Endometrial microvascular endothelial cells (primary cell): ENCODE measurements around the gene SSBP2. TPM values are rescaled to one million over a fixed set of nuclear protein-coding genes. Genes with fewer than 3 reads are reported as not detected.
"Not testable (repeated sequence)": the region's sequence is repeated elsewhere in the genome, so short reads cannot be mapped to it uniquely, and the experiment has no call there.

ENCODE experiments used
- in situ Hi-C: cut with HindIII; loops from 2 replicates; pipeline ENCODE4 v1.10.0; 2017; ENCODE audit warnings: low sequenced_read_pairs, low pct_unique_long_range_greater_than_20kb; ENCODE audit errors: inconsistent ontology term
- total RNA-seq: library from RNA; depleted of rRNA; stranded (reverse); fragments of >200 nt; gene quantifications from one replicate; pipeline ENCODE4 v1.2.3, GENCODE V29; 2015; ENCODE audit errors: inconsistent ontology term

The SSBP2 gene
- total RNA-seq, 1 donor from 2014 or later: 22.6 TPM

DNA sequence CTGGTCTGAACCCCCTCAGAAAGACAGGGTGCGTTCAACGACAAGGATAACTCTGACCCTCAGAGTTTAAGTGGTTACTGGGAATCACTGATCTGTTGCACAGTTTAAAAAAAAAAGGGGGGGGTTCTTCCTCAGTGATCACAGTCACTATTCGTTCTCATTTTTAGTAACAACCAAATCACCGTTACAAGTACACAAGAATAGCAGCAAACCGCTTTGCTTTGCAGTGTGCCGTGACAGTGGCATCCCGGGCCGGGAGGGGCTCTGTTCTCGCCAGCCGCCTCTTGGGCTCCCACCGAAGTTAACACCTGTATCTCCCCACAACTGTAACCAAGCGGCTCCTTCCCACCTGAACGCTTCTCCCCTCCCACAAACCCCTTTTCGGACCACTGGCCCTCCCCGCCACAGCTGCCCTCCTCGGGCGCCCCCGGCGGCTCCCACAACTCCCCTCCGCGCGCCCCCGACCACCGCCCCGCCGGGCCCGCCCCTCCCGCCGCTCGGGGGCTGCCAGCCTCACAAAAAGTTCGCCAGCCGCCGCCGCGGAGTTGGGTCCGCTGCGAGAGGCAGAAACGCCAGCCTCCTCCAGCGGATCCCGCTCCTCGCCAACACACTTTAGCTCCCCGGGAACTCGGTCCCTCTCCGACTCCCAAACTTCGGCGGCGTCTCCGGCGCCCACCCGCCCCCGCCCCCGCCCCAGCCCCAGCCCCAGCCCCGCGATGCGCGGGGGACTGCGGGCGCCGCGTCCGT is 1.2 kb downstream of the SSBP2 start:
- in situ Hi-C loops: no loop called here

DNA sequence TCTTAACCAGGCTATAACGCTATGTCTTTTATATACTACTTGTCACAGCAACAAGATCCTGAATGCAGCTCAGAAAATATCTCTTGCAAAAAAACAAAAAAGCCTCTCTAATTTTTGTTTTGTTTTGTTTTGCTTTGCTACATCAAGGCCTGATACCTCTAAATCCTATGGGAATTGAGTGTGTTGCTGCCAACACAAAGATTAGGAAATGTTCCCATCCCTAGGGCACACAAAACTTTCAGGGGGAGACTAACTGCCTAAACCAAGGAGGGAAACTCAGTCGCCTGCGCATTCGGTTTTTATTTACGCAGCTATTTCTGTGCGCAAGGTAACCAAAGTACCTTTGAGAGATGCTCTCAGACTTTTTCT is 1.7 kb downstream of the SSBP2 start:
- in situ Hi-C loops: no loop called here

DNA sequence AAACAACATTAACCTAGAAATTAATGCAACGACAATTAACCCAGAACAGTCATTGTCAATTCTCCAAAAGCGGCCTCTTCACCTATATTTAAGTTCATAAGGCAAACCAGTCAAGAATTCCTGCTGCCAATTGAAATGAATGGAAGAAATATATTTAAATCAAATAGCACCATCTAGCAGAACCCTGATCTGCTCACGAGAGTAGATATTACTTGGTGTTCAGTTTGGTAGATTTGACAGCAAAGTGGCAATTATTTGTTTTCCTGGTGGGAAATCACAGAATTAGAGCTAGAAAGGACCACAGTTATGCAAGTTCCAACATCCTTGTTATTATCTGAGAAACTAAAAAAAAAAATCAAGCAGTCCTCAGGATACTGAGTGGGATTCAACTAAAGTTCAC is 2.3 kb downstream of the SSBP2 start:
- in situ Hi-C loops: no loop called here

DNA sequence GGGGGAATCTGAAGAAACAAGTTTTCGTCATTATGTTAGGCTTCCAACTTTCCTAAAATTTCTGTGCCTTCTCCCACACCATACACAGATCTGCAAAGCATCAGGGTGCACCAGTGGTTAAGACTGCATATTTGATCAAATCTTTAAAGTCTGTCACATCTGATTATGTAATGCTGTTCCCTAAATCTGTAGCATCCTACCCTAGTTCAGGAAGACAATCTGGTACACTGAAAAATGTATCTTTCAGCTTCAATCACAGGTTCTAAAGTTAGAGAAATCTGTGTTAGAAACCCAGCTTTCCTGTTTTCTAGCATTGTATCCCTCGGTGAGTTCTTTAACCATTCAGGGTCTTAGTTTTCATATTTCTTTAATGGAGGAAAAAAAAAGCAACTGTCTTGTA is 3.9 kb downstream of the SSBP2 start:
- in situ Hi-C loops: no loop called here

DNA sequence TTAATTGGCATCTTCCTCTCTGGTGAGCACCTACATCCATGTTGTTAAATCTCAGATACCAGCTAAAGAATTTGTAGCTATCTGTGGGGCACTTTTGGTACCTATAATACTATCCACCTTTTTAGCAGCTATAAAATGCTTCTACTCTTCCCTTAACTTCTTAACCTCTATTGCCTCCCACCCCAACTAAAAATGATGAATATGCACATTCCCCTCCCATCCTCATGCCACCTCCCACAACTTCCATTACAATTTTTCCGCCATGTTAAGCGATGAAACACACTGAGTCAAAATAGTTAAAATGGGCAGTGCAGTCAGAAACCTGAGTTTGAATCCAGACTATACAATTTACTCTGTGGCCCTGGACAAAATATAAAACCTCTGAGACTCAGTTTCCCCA is 10.1 kb downstream of the SSBP2 start:
- in situ Hi-C loops: no loop called here

DNA sequence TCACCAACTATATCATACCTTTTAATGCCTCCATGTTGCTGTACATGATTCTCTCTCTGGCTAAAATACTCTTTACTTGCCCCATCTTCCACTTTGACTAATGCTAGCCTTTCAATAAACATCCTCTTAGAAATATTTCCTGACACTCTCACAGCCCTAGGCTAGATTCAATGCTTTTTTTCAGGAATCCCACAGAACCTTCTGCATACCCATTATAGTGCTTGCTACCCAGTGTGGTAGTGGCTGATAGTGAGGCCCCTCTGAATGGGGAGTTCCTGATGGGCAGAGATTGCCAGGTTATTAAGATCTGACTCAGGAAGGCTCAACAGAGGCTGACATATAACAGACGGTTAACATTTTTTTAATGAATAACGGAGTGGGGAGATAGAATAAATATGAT is 11.6 kb downstream of the SSBP2 start:
- in situ Hi-C loops: no loop called here

DNA sequence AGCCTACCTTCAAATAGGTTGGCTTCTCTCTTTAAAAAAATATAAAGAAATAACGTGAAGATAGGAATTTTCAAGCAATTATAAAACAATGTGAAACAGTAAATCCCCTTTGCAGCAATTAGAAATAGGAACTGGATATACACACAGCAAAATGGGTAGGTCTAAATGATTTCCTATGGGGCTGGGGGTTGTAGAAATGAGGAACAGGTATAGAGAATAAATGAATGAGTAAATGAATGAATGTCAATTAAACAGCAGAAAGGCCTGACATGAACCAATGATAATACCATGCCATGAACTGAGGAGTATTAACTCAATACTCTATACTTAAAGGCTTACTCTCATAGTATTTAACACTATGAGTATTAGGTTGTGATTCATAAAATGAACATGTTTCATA is 21.6 kb downstream of the SSBP2 start:
- in situ Hi-C loops: no loop called here

DNA sequence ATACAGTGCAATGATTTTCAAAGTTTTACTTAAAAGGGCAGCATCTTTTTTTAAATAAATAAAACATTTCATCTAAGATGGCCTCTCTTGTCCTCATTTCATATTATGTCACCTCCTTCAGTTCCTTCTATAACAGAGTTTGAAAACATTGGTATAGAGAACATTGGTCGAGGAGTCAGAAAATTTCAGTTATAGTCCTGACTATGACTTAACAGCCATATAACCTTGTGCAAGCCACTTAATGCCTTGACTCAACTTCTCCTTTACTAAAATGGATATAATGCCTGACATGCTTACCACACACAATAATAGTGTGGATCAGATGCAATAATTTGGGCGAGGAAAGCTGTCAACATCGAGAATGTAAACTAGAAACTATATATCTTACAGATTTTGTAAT is 22.6 kb downstream of the SSBP2 start:
- in situ Hi-C loops: no loop called here

DNA sequence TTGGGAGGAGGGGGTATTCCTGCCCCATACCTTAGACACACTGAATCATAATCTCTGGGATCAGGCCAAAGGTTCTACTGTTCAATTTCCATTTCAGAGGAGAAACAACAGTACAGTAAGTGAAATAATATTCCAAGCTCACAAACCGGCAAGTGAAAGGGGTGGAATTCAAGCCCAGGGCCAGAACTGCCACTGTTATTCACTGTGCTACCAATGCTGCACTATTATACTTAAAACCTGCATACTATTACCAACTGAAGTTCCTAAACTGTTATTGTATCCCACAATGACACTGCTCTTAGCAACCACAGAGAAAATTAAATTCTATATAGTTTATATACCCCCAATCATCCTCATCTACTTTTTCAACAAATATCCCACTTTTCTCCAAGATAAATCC is 24.6 kb downstream of the SSBP2 start:
- in situ Hi-C loops: no loop called here

DNA sequence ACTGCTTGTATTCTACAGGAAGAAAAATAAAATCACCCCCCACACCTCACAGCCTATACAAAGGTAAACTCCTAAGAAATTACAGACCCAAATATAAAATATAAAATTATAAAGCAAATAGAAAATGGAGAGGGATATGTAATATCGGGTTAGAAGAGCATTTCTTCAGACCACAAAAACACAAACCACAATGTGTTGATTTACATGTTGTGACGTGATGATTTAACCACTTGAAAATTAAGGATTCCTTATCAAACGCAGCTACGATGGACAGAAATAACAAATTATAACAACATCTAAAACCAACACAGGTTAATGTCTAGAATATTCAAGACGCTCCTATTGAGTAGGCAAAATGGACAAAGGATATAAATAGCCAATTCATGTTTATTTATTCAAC is 26.3 kb downstream of the SSBP2 start:
- in situ Hi-C loops: no loop called here

DNA sequence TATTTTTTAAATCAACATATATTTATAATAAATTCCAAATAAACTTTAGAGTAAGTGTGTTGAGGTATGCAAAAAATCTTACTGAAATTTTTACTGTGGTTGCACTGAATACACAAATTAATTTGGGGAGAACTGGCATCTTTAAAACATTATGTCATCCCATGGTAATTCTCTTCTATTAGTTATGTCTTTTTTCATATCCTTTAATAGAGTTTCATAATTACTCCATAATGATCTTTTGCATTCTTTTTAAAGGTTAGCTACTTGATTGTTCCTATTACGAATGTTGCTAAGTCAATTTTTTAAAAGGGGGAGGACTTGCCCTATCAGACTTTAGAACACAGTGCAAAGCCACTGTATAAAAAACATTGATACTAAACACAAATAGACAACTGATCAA is 26.8 kb downstream of the SSBP2 start:
- in situ Hi-C loops: no loop called here

DNA sequence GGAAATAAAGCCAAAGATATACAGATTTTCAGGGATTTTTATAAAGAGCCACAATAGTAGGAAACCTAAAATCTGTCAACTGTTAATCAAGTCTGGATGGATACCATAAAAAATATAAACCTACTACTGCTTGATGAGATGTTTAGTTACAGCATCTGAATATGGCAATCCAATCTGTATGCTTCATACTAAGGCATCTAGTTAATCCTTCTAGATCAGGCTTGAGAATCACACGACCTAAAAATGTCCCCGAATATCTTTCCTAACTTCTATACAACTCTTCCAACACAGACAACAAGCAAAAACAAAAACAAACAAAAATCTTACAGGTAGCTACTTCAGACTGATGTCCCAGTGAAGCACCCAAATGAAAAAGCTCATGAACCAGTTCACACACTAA is 29.8 kb downstream of the SSBP2 start:
- in situ Hi-C loops: no loop called here

DNA sequence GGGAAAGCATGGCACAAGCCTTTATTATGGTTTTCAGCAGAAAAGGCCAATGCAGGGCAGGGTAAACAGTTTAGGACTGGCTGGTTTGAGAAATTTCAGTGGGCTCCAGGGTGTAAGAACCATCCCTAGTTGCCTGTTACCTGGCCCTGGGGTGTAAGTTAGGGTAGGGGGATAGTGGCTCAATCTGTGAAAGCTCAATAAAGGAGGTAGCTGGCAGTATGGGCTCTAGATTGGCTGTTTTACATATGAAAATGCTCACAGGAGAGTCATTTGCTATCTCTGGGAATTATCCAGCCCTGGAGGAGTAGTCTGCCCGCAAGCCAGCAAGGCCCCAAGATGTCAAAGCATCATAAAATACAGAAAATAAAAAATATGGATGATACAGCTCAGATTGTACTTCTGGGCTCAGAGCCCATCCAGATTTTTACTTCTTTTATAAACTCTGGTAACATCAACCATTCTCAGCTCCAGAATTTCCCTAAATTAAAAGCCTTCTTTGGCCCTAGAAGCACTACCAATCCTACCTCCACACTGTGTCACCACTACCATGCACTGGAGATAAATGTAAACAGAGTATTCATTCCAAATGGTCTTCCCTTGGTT is 31.1 kb downstream of the SSBP2 start:
- in situ Hi-C loops: no loop called here

DNA sequence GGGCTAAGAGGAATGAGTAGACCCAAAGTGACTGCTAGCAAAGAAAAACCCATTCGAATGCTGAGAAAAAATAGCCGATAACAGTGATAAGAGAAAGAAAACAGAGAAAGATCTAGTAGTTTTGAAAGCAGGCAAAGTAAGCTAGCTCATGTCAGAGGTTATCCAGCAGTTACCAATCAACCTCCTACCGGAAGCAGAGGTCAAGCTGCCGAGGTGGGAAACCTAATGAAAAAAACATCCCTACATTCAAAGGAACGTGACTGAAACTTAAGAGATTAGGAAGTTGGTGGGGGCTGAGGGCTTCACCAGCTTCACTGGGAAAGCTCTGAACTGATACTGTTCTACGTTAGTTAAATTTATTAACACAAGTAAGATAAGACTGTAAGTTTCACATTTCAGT is 32.6 kb downstream of the SSBP2 start:
- in situ Hi-C loops: no loop called here

DNA sequence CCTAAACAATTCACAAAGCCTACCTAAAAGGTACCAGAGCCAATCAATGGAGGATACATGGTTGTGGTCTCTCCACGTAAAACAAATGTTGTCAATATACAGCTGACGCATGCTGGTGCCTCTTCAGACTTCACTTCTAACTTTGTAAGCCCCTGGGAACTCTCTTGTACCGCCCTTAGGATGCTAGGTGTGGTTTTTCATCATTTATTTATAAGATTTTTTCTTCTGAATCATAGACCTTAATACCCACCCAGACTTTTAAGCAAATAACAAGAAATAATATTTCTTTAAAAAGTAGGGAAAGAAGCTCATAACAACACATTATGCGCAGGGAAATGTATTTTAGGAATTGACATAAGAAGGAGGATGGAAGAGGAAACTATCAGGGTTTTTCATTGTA is 33.0 kb downstream of the SSBP2 start:
- in situ Hi-C loops: no loop called here

DNA sequence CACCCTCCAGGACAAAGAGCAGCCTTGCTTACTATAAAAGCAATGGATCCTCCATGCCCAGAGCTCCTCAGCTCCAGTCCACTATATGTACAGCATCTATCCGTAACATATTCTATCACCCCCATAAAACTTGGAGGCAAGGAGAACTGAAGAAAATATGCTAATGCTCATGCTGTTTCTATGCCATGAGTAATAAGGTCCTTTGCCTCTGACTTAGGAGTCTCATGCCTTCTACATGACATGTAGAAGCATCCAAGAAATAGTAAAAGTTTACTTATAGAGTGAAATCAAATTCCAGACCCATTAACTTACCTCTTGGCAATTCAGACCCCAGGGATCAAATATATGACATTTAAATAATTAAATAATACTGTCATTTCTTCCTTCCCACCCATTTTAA is 33.7 kb downstream of the SSBP2 start:
- in situ Hi-C loops: no loop called here

DNA sequence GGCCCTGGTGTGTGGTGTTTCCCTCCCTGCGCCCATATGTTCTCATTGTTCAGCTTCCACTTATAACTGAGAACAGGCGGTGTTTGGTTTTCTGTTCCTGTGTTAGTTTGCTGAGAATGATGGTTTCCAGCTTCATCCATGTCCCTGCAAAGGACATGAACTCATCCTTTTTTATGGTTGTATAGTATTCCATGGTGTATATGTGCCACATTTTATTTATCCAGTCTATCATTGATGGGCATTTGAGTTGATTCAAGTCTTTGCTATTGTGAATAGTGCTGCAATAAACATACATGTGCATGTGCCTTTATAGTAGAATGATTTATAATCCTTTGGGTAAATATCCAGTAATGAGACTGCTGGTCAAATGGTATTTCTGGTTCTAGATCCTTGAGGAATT is 36.8 kb downstream of the SSBP2 start:
- in situ Hi-C loops: not testable (repeated sequence)

DNA sequence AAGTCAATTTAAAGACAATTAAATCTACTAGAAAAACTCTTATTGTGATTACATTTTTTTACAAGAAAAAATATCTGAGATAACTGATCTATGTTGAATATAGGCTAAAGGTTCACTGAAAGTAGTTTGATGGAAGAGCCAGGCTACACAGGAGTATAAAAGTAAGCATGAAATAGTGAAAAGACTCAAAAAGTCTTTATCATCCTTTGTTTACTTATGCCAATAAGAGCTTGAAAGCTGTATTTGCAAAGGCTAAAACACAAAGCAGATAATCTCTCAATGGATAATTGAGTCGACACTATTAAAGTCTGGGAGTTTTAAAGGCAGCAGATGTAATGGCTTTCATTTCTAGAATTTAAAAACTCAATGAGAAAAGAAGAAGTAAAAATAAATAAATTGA is 42.0 kb downstream of the SSBP2 start:
- in situ Hi-C loops: no loop called here

DNA sequence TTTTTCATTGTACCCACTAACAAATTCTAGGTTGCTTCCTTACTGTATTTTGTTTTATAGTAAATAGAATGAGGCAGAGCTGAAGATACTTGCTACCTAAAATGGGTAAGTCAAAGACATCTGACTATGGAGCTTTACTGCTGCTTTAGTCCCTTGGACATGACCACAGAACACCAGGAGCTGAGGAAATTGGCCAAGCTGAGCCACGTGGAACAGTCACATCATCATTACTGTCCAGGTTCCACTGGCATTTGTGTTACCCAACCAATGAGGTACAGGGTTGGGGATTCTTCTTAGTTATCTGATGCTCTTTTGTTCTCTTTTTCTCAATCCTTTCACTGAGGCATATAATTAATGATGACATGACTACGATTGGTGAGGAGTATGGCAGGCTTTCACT is 47.1 kb downstream of the SSBP2 start:
- in situ Hi-C loops: no loop called here

DNA sequence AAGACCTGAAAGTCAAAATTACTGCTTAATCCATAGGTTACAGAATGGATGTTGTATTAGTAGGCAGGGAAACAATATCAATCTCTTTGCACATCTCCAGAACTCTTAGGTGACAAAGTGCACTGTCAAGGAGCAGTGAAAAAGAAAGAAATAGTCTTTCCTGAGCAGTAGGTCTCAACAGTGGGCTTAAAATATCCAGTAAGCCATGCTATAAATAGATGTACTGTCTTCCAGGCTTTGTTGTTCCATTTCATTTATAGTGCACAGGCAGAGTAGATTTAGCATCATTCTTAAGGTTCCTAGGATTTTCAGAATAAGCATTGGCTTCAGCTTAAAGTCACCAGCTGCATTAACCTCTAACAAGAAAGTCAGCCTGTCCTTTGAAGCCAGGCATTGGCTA is 50.7 kb downstream of the SSBP2 start:
- in situ Hi-C loops: no loop called here

DNA sequence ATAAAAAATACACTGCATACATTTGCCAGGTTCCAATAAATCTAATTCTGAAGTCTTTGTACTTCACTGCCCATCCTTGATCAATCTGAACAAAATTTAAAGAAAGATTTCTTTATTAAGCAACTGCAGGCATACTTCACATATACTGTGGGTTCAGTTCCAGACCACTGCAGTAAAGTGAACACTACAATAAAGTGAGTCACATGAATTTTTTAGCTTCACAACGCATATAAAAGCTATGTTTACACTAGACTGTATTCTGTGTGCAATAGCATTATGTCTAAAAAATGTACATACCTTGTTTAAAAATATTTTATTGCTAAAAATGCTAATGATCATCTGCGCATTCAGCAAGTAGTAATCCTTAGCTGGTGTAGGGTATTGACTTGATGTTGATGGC is 52.1 kb downstream of the SSBP2 start:
- in situ Hi-C loops: no loop called here
